Astrocyte (in vitro differentiated cells and primary cell): ENCODE results near the gene CCDC146.

ENCODE experiments used
- CTCF ChIP-seq: IDR thresholded peaks from 2 replicates; pipeline ENCODE4 v1.5.1; 2011; ENCODE audit warnings: low read depth, mild to moderate bottlenecking, inconsistent platforms, low read length, moderate library complexity; ENCODE audit not compliant: insufficient read depth
- EZH2 ChIP-seq: IDR thresholded peaks from 2 replicates; pipeline ENCODE4 v1.6.1; 2012; ENCODE audit warnings: mild to moderate bottlenecking, low read length, inconsistent platforms; ENCODE audit not compliant: insufficient read depth

DNA sequence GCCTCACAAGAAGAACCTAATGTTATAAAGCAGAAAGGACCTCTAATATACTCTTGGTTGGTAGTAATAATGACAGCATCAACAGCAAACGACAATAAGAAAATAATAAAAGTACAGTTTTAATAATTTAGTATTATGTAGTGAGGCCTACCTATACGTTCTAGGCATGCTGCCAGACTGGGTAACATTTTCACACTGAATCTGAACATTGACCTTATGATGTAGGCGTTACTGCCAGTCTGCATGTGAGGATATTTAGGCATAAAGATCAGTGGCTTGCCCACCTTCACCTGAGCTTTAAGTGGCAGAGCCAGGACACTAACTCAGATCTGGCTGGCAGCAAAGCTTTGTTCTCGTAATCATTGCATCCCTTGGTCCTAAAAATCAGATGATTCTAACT is 74.7 kb downstream of the CCDC146 start:
- no peak for TF ChIP-seq CTCF
- no peak for TF ChIP-seq EZH2
